SU-DHL-6 (cell line): Measurements from ENCODE around the gene JPH4.

Experiments
- CTCF ChIP-seq: fragments of 200-600 bp; sonication (generic); IDR thresholded peaks from one replicate; pipeline ENCODE4 v1.5.1; 2017; ENCODE audit warnings: antibody characterized with exemption, mild to moderate bottlenecking, low read length, moderate library complexity; ENCODE audit not compliant: insufficient read depth, poor library complexity, severe bottlenecking
- EZH2phosphoT487 ChIP-seq: fragments of 200-600 bp; sonication (generic), shearing (Covaris generic); conservative IDR thresholded peaks from 2 replicates; pipeline ENCODE4 v1.6.1; 2018; ENCODE audit warnings: mild to moderate bottlenecking, antibody characterized with exemption, low read length, moderate library complexity, mixed read lengths

DNA sequence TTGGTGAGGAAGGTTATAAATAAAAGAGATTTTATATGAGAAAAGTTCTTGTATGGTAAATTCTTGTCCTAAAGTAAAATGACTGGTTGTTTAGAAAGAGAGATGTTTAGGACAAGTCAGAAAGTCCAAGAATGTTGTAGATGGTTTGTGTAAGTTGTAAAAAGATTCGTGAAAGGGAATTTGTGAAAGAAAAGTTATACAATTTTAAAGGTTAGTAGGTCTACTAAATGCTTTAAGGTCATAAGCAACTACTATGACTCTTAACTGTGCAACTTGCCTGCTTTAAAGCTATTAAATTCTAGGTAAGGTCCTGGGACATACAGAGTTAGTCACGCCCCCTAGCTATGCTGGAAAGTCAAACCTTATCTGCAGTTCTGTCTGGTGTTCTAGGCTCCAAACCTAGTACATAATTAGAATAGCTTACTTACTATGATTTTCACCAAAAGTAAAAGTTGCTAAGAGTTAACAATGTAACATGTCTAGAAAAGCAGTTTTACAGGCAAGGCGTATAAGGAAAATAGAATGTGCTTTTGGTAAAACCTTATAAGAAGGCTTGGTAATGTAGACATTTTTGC, 46.3 kb upstream of the JPH4 start:
- TF ChIP-seq CTCF (no peak), EZH2phosphoT487 (no peak)
